H9 (cell line): ENCODE data around the gene PRRX2. TPM values are rescaled to one million over a fixed set of nuclear protein-coding genes. Genes with fewer than 3 reads are reported as not detected.
A peak's percentile ranks its signal among the peaks of the same experiment; 100 is the strongest.

Experiments used
- DNase-seq: peaks from one replicate; pipeline ENCODE4 v3.0.0-alpha.2; 2017
- H2AFZ ChIP-seq: one replicate; pipeline ENCODE4 v1.6.1; 2013; ENCODE audit warnings: mild to moderate bottlenecking, low read length, control low read depth, moderate library complexity
- H2AK5ac ChIP-seq: 2 replicates; pipeline ENCODE4 v1.6.1; 2013; ENCODE audit warnings: low read length, control low read depth, mixed read lengths; ENCODE audit not compliant: insufficient read length
- H2BK120ac ChIP-seq: one replicate; pipeline ENCODE4 v1.6.1; 2013; ENCODE audit warnings: low read depth, mild to moderate bottlenecking, low read length, control low read depth, inconsistent platforms; ENCODE audit not compliant: poor library complexity, severe bottlenecking
- H2BK12ac ChIP-seq: 2 replicates; pipeline ENCODE4 v1.6.1; 2013; ENCODE audit warnings: low read length, control low read depth, mixed read lengths, low read depth; ENCODE audit not compliant: insufficient read length
- H2BK15ac ChIP-seq: 2 replicates; pipeline ENCODE4 v1.6.1; 2013; ENCODE audit warnings: low read depth, low read length, control low read depth
- H2BK20ac ChIP-seq: one replicate; pipeline ENCODE4 v1.6.1; 2013; ENCODE audit warnings: low read depth, mild to moderate bottlenecking, low read length, control low read depth, inconsistent platforms; ENCODE audit not compliant: poor library complexity, severe bottlenecking
- H2BK5ac ChIP-seq: 2 replicates; pipeline ENCODE4 v1.6.1; 2013; ENCODE audit warnings: low read length, control low read depth, mixed read lengths; ENCODE audit not compliant: insufficient read length
- H3K14ac ChIP-seq: 2 replicates; pipeline ENCODE4 v1.6.1; 2013; ENCODE audit warnings: low read length, control low read depth; ENCODE audit not compliant: insufficient read depth
- H3K18ac ChIP-seq: 2 replicates; pipeline ENCODE4 v1.6.1; 2013; ENCODE audit warnings: low read depth, mild to moderate bottlenecking, mixed read lengths, low read length, control low read depth; ENCODE audit not compliant: insufficient read length
- H3K23ac ChIP-seq: 2 replicates; pipeline ENCODE4 v1.6.1; 2013; ENCODE audit warnings: low read length, control low read depth, mixed read lengths, low read depth; ENCODE audit not compliant: insufficient read length
- H3K23me2 ChIP-seq: 2 replicates; pipeline ENCODE4 v1.6.1; 2013; ENCODE audit warnings: low read depth, mild to moderate bottlenecking, mixed read lengths, low read length, control low read depth; ENCODE audit not compliant: insufficient read length, poor library complexity, severe bottlenecking
- H3K27ac ChIP-seq: 2 replicates; pipeline ENCODE4 v1.5.1; 2013; ENCODE audit warnings: low read length, control low read depth, mixed read lengths, low read depth; ENCODE audit not compliant: insufficient read length
- H3K27me3 ChIP-seq: 2 replicates; pipeline ENCODE4 v1.6.1; 2013; ENCODE audit warnings: low read length, control low read depth, inconsistent platforms; ENCODE audit not compliant: insufficient read depth
- H3K4ac ChIP-seq: 2 replicates; pipeline ENCODE4 v1.6.1; 2013; ENCODE audit warnings: low read depth, mild to moderate bottlenecking, control low read depth, inconsistent platforms, low read length, moderate library complexity
- H3K4me1 ChIP-seq: 2 replicates; pipeline ENCODE4 v1.6.1; 2013; ENCODE audit warnings: low read length, control low read depth, inconsistent platforms; ENCODE audit not compliant: insufficient read depth
- H3K4me2 ChIP-seq: 2 replicates; pipeline ENCODE4 v1.6.1; 2013; ENCODE audit warnings: low read length, control low read depth, mixed read lengths; ENCODE audit not compliant: insufficient read length, insufficient read depth
- H3K56ac ChIP-seq: 2 replicates; pipeline ENCODE4 v1.6.1; 2013; ENCODE audit warnings: low read depth, mild to moderate bottlenecking, mixed read lengths, low read length, control low read depth; ENCODE audit not compliant: insufficient read length
- H3K79me1 ChIP-seq: 2 replicates; pipeline ENCODE4 v1.6.1; 2013; ENCODE audit warnings: low read depth, mild to moderate bottlenecking, moderate library complexity, low read length, control low read depth, inconsistent platforms; ENCODE audit not compliant: insufficient read depth, poor library complexity, severe bottlenecking
- H3K79me2 ChIP-seq: 2 replicates; pipeline ENCODE4 v1.6.1; 2013; ENCODE audit warnings: low read length, control low read depth, inconsistent platforms; ENCODE audit not compliant: insufficient read depth
- H3K9ac ChIP-seq: 2 replicates; pipeline ENCODE4 v1.6.1; 2013; ENCODE audit warnings: low read length, control low read depth, mixed read lengths; ENCODE audit not compliant: insufficient read length; ENCODE audit errors: extremely low read depth
- H3K9me3 ChIP-seq: one replicate; pipeline ENCODE4 v1.6.1; 2013; ENCODE audit warnings: low read depth, low read length, inconsistent platforms; ENCODE audit not compliant: control insufficient read depth
- H3T11ph ChIP-seq: one replicate; pipeline ENCODE4 v1.6.1; 2013; ENCODE audit warnings: mild to moderate bottlenecking, low read length, control low read depth, inconsistent platforms
- H4K20me1 ChIP-seq: one replicate; pipeline ENCODE4 v1.6.1; 2013; ENCODE audit not compliant: control insufficient read depth, insufficient read length, insufficient read depth
- H4K5ac ChIP-seq: 2 replicates; pipeline ENCODE4 v1.6.1; 2013; ENCODE audit warnings: low read depth, mild to moderate bottlenecking, mixed read lengths, low read length, control low read depth; ENCODE audit not compliant: insufficient read length
- H4K8ac ChIP-seq: replicated peaks from 2 replicates; pipeline ENCODE4 v1.6.1; 2013; ENCODE audit warnings: low read length, control low read depth, mixed read lengths, low read depth; ENCODE audit not compliant: insufficient read length
- H4K91ac ChIP-seq: 2 replicates; pipeline ENCODE4 v1.6.1; 2013; ENCODE audit warnings: low read depth, mild to moderate bottlenecking, moderate library complexity, mixed read lengths, low read length, control low read depth; ENCODE audit not compliant: insufficient read length
- H3K27ac Mint-ChIP-seq, 3 experiments: 2 replicates in 2 of 3; 3 replicates in 1 of 3; pipeline ENCODE4 v1.8.0; 2020 to 2021; ENCODE audit warnings: mixed read lengths in 3 of 3, mild to moderate bottlenecking in 1 of 3, moderate library complexity in 1 of 3
- H3K27me3 Mint-ChIP-seq: 2 replicates; pipeline ENCODE4 v1.8.0; 2021; ENCODE audit warnings: low read depth, mild to moderate bottlenecking, moderate library complexity, mixed read lengths
- H3K36me3 Mint-ChIP-seq, 3 experiments: 2 replicates in 2 of 3; 3 replicates in 1 of 3; pipeline ENCODE4 v1.8.0; 2020 to 2021; ENCODE audit warnings: low read depth in 3 of 3, mixed read lengths in 3 of 3; ENCODE audit not compliant: insufficient read depth in 1 of 3
- H3K4me1 Mint-ChIP-seq, 2 experiments: 2 replicates each; pipeline ENCODE4 v1.8.0; 2020; ENCODE audit warnings: mixed read lengths in 2 of 2
- H3K4me3 Mint-ChIP-seq, 2 experiments: 2 replicates in 1 of 2; 3 replicates in 1 of 2; pipeline ENCODE4 v1.8.0; 2020 to 2021; ENCODE audit warnings: mild to moderate bottlenecking in 2 of 2, mixed read lengths in 2 of 2, moderate library complexity in 1 of 2
- H3K9me3 Mint-ChIP-seq, 2 experiments: 2 replicates in 1 of 2; 3 replicates in 1 of 2; pipeline ENCODE4 v1.8.0; 2020; ENCODE audit warnings: mild to moderate bottlenecking in 2 of 2, mixed read lengths in 2 of 2, moderate library complexity in 1 of 2
- WGBS: extraction: QIAGEN DNeasy Blood & Tissue Kit; methylation state at CpG from one replicate; pipeline ENCODE4 v1.1.7; 2013; ENCODE audit warnings: missing lambda C conversion rate, low lambda C conversion rate, mixed read lengths; ENCODE audit not compliant: insufficient read length; ENCODE audit errors: extremely low coverage; 5-methylcytosine and 5-hydroxymethylcytosine counted together
- total RNA-seq: library from RNA; stranded (reverse); gene quantifications from 2 replicates; pipeline ENCODE4 v1.2.1, GENCODE V29; 2021
- TF ChIP-seq, protein P1 (sequence below): fragments of 200-600 bp; sonication (generic); conservative IDR thresholded peaks from 3 replicates; pipeline ENCODE4 v1.8.0; 2021; ENCODE audit warnings: antibody characterized with exemption, mild to moderate bottlenecking

Gene PRRX2
- total RNA-seq, 1 experiment from 2014 or later, result 3.9 TPM

GRCh38 chr9:129735546-129735945 is 70.1 kb downstream of the PRRX2 start:
- no peak overlapping the region for H4K91ac ChIP-seq
- H3K79me1 ChIP-seq, result no peaks in the 10 kb centered on the region
- H2AK5ac ChIP-seq, result no peak overlapping the region
- H3T11ph ChIP-seq, result no peak overlapping the region
- H3K79me2 ChIP-seq, result no peaks in the 10 kb centered on the region
- no peaks in the 10 kb centered on the region for H3K9me3 Mint-ChIP-seq
- H3K27me3 Mint-ChIP-seq, result peaks cover 8% of the 10 kb centered on the region
- no peak overlapping the region for H3K14ac ChIP-seq
- H2BK12ac ChIP-seq, result no peak overlapping the region
- no peak overlapping the region for H3K18ac ChIP-seq
- H3K9me3 ChIP-seq, result no peaks in the 10 kb centered on the region
- H2BK5ac ChIP-seq, result no peak overlapping the region
- peak overlapping the region; percentile 5; the same call in 1 of the 2 replicates for H2BK15ac ChIP-seq
- peaks cover 4% of the 10 kb centered on the region for H3K23me2 ChIP-seq
- no peak overlapping the region for H3K4me3 Mint-ChIP-seq
- TF ChIP-seq, protein P1, sequence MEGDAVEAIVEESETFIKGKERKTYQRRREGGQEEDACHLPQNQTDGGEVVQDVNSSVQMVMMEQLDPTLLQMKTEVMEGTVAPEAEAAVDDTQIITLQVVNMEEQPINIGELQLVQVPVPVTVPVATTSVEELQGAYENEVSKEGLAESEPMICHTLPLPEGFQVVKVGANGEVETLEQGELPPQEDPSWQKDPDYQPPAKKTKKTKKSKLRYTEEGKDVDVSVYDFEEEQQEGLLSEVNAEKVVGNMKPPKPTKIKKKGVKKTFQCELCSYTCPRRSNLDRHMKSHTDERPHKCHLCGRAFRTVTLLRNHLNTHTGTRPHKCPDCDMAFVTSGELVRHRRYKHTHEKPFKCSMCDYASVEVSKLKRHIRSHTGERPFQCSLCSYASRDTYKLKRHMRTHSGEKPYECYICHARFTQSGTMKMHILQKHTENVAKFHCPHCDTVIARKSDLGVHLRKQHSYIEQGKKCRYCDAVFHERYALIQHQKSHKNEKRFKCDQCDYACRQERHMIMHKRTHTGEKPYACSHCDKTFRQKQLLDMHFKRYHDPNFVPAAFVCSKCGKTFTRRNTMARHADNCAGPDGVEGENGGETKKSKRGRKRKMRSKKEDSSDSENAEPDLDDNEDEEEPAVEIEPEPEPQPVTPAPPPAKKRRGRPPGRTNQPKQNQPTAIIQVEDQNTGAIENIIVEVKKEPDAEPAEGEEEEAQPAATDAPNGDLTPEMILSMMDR, result no peak
- DNase-seq, result no peak
- no peak overlapping the region for H3K9ac ChIP-seq
- peaks cover 2 to 10% of the 10 kb centered on the region in 2 experiments; a peak in 3 of 4 replicates for H3K4me1 Mint-ChIP-seq
- H3K36me3 Mint-ChIP-seq, result no peaks in the 10 kb centered on the region
- H2BK120ac ChIP-seq, result no peak overlapping the region
- H3K4me1 ChIP-seq, result no peaks in the 10 kb centered on the region
- no peak overlapping the region for H4K8ac ChIP-seq
- H4K5ac ChIP-seq, result no peak overlapping the region
- no peaks in the 10 kb centered on the region for H3K27me3 ChIP-seq
- no peak overlapping the region for H3K27ac Mint-ChIP-seq
- H2AFZ ChIP-seq, result no peak overlapping the region
- H2BK20ac ChIP-seq, result no peak overlapping the region
- WGBS, result 100% methylated on average over 1 of the region's 6 CpGs
- H3K23ac ChIP-seq, result no peak overlapping the region
- no peak overlapping the region for H3K4me2 ChIP-seq
- H3K56ac ChIP-seq, result no peak overlapping the region
- no peak overlapping the region for H3K4ac ChIP-seq
- H4K20me1 ChIP-seq, result no peaks in the 10 kb centered on the region
- H3K27ac ChIP-seq, result no peak overlapping the region
